K562 (cell line): ENCODE measurements around the gene SETD1B. TPM values are rescaled to one million over a fixed set of nuclear protein-coding genes. Genes with fewer than 3 reads are reported as not detected.

Experiments
- ARID2 ChIP-seq: fragments of 450-650 bp; IDR thresholded peaks from 2 replicates; pipeline ENCODE4 v1.6.1; 2017; ENCODE audit warnings: antibody characterized with exemption, mild to moderate bottlenecking
- CTBP1 ChIP-seq: fragments of 450-650 bp; IDR thresholded peaks from 2 replicates; pipeline ENCODE4 v1.6.1; 2016; ENCODE audit warnings: borderline replicate concordance
- ELF4 ChIP-seq: fragments of 450-650 bp; formaldehyde crosslinking; IDR thresholded peaks from 2 replicates; pipeline ENCODE4 v1.4.0; 2022; ENCODE audit warnings: missing genetic modification characterization
- EWSR1 ChIP-seq: fragments of 450-650 bp; IDR thresholded peaks from 2 replicates; pipeline ENCODE4 v1.6.1; 2018; ENCODE audit warnings: borderline replicate concordance, mild to moderate bottlenecking, low read depth, moderate library complexity; ENCODE audit not compliant: partially characterized antibody
- GATAD2B ChIP-seq: fragments of 450-650 bp; IDR thresholded peaks from 2 replicates; pipeline ENCODE4 v1.6.1; 2017; ENCODE audit warnings: mild to moderate bottlenecking, borderline replicate concordance
- HCFC1 ChIP-seq: IDR thresholded peaks from 2 replicates; pipeline ENCODE4 v1.6.1; 2012; ENCODE audit warnings: low read depth, low read length, improper control_type of control experiment
- HDAC3 ChIP-seq: fragments of 450-650 bp; IDR thresholded peaks from 2 replicates; pipeline ENCODE4 v1.6.1; 2018; ENCODE audit warnings: borderline replicate concordance, mild to moderate bottlenecking, moderate library complexity; ENCODE audit not compliant: partially characterized antibody
- NCOA6 ChIP-seq: fragments of 450-650 bp; IDR thresholded peaks from 2 replicates; pipeline ENCODE4 v1.6.1; 2017; ENCODE audit warnings: mild to moderate bottlenecking
- NFIC ChIP-seq: fragments of 450-650 bp; IDR thresholded peaks from 2 replicates; pipeline ENCODE4 v1.6.1; 2017; ENCODE audit warnings: mild to moderate bottlenecking, inconsistent platforms
- NR2F6 ChIP-seq: fragments of 450-650 bp; formaldehyde crosslinking; IDR thresholded peaks from 2 replicates; pipeline ENCODE4 v1.4.0; 2020; ENCODE audit warnings: mild to moderate bottlenecking
- TEAD1 ChIP-seq, 2 experiments: fragments of 450-650 bp in 1 of 2; sonication (generic) in 1 of 2; formaldehyde crosslinking; IDR thresholded peaks; 2 replicates each; pipeline versions ENCODE4 v1.4.0 to v1.8.0; 2020 to 2022; ENCODE audit warnings: mild to moderate bottlenecking in 2 of 2, missing genetic modification reagents in 1 of 2
- TEAD2 ChIP-seq: fragments of 450-650 bp; IDR thresholded peaks from 2 replicates; pipeline ENCODE4 v1.6.1; 2016; ENCODE audit warnings: missing genetic modification characterization, control low read depth, missing compliant biosample characterization
- XRCC5 ChIP-seq: fragments of 200-400 bp; formaldehyde crosslinking; IDR thresholded peaks from 2 replicates; pipeline ENCODE4 v1.6.1; 2017; ENCODE audit warnings: low read depth, mild to moderate bottlenecking, low read length
- ZBTB33 ChIP-seq: sonication (generic); formaldehyde crosslinking; IDR thresholded peaks from 2 replicates; pipeline ENCODE4 v1.8.1; 2023; ENCODE audit warnings: mild to moderate bottlenecking, missing genetic modification reagents
- ZBTB5 ChIP-seq: fragments of 450-650 bp; IDR thresholded peaks from 2 replicates; pipeline ENCODE4 v1.6.1; 2017; ENCODE audit warnings: antibody characterized with exemption
- ZNF280B ChIP-seq: fragments of 250-450 bp; sonication (Bioruptor Pico); IDR thresholded peaks from 2 replicates; pipeline ENCODE4 v1.5.1; 2021; ENCODE audit warnings: mild to moderate bottlenecking
- ZNF384 ChIP-seq: IDR thresholded peaks from 2 replicates; pipeline ENCODE4 v1.6.1; 2012; ENCODE audit warnings: low read depth, low read length, improper control_type of control experiment
- ZNF592 ChIP-seq: fragments of 450-650 bp; IDR thresholded peaks from 2 replicates; pipeline ENCODE4 v1.6.1; 2017; ENCODE audit warnings: antibody characterized with exemption, mild to moderate bottlenecking
- polyA plus RNA-seq, 8 experiments: library from polyadenylated mRNA; depleted of rRNA in 4 of 8; stranded (reverse) in 5 of 8; unstranded in 3 of 8; fragments of >200 nt; fragmentation: Nextera tagmentation in 2 of 8; fragmentation: Illumina TruSeq in 1 of 8; extraction: Ambion mirVana in 2 of 8; extraction: Trizol in 1 of 8; gene quantifications; 2 replicates each; pipeline versions ENCODE4 v1.2.1 to v1.2.3, GENCODE V29; 2011 to 2014; ENCODE audit warnings: inconsistent platforms in 1 of 8, missing spikeins in 1 of 8
- total RNA-seq, 7 experiments: library from RNA; depleted of rRNA in 6 of 7; stranded (reverse); fragments of >200 nt in 6 of 7; fragmentation: Illumina TruSeq in 2 of 7; extraction: Trizol in 2 of 7; gene quantifications; 2 replicates each; pipeline versions ENCODE4 v1.2.1 to v1.2.3, GENCODE V29; 2011 to 2021; ENCODE audit warnings: low replicate concordance in 1 of 7

Gene SETD1B
- total and polyA plus RNA-seq, 9 of the 15 experiments (the other 6 are each of a cell fraction or from before 2014, with no cell fraction given) = 0.48 to 26.6 (median 2.3) TPM

GRCh38 chr12:121773011-121773777, 30.6 kb upstream of the SETD1B start (continued):
- TF ChIP-seq ZNF280B = no peak
- TF ChIP-seq HDAC3 = no peak
- no peak for TF ChIP-seq ZNF384
- peak; percentile 54; the same call in 1 of the 2 replicates for TF ChIP-seq CTBP1
- peak; percentile 80; the same call in 1 of the 2 replicates for TF ChIP-seq XRCC5
- no peak for TF ChIP-seq NCOA6
- TF ChIP-seq ZBTB33 = peak; percentile 97
- no peak for TF ChIP-seq NR2F6 (CRISPR knock-in tag)
- no peak for TF ChIP-seq TEAD2 (tag)
- no peak for TF ChIP-seq ELF4
- 0 out of 2 replicates have a peak, but pooled peaks have one; percentile 18 for TF ChIP-seq HCFC1
- no peak for TF ChIP-seq EWSR1
- TF ChIP-seq ZBTB5 = no peak
- no peak for TF ChIP-seq NFIC
- TF ChIP-seq ZNF592 = peak; percentile 45; the same call in 1 of the 2 replicates
- no peak for TF ChIP-seq GATAD2B
- TF ChIP-seq TEAD1 (CRISPR knock-in tag; IDR thresholded peaks at IDR 0.05) = 0 out of 4 replicates have a peak, but pooled peaks of 1 of the 2 experiments have one; percentile 42
- peak; percentile 96 for TF ChIP-seq ARID2
